H1 (cell line): ENCODE results near the gene CCL3. TPM values are rescaled to one million over a fixed set of nuclear protein-coding genes. Genes with fewer than 3 reads are reported as not detected.

Source experiments
- ASH2L ChIP-seq: fragments of 200-600, 300-600 bp; sonication (generic); IDR thresholded peaks from one replicate; pipeline ENCODE4 v1.7.1; 2017; ENCODE audit warnings: low read length
- BCL11A ChIP-seq, 2 experiments: IDR thresholded peaks; one replicate each; pipeline ENCODE4 v1.6.1; 2011; ENCODE audit warnings: low read depth in 2 of 2, low read length in 2 of 2, mild to moderate bottlenecking in 2 of 2
- GABPA ChIP-seq: IDR thresholded peaks from 2 replicates; pipeline ENCODE4 v1.6.1; 2011; ENCODE audit warnings: mild to moderate bottlenecking, low read length, moderate library complexity, borderline replicate concordance; ENCODE audit not compliant: insufficient read depth
- JUND ChIP-seq: IDR thresholded peaks from 2 replicates; pipeline ENCODE4 v1.6.1; 2011; ENCODE audit warnings: mild to moderate bottlenecking, improper control_type of control experiment, low read length
- KDM1A ChIP-seq: fragments of 200-600, 300-600 bp; sonication (generic); IDR thresholded peaks from 2 replicates; pipeline ENCODE4 v1.7.1; 2016; ENCODE audit warnings: mild to moderate bottlenecking, low read length, borderline replicate concordance
- POLR2A ChIP-seq, 2 experiments: IDR thresholded peaks; 1 replicate in 1 of 2; 2 replicates in 1 of 2; pipeline ENCODE4 v1.6.1; 2011; ENCODE audit warnings: low read depth in 2 of 2, low read length in 2 of 2, mild to moderate bottlenecking in 2 of 2; ENCODE audit errors: control extremely low read depth in 1 of 2
- RAD21 ChIP-seq, 2 experiments: IDR thresholded peaks in 1 of 2; conservative IDR thresholded peaks in 1 of 2; 2 replicates each; pipeline ENCODE4 v1.6.1; 2011; ENCODE audit warnings: low read depth in 2 of 2, low read length in 2 of 2, improper control_type of control experiment in 1 of 2, inconsistent platforms in 1 of 2, mild to moderate bottlenecking in 1 of 2, moderate library complexity in 1 of 2
- RBBP5 ChIP-seq: IDR thresholded peaks from 2 replicates; pipeline ENCODE4 v1.7.1; 2012; ENCODE audit warnings: low read depth, mild to moderate bottlenecking, inconsistent platforms, low read length, moderate library complexity, borderline replicate concordance
- RXRA ChIP-seq: IDR thresholded peaks from 2 replicates; pipeline ENCODE4 v1.6.1; 2011; ENCODE audit warnings: low read depth, mild to moderate bottlenecking, low read length, moderate library complexity; ENCODE audit not compliant: insufficient read depth
- SP2 ChIP-seq: IDR thresholded peaks from 2 replicates; pipeline ENCODE4 v1.6.1; 2012; ENCODE audit warnings: mild to moderate bottlenecking, low read length, inconsistent platforms
- YY1 ChIP-seq: IDR thresholded peaks from 2 replicates; pipeline ENCODE4 v1.6.1; 2011; ENCODE audit warnings: low read depth, mild to moderate bottlenecking, low read length
- polyA plus RNA-seq, 7 experiments: library from polyadenylated mRNA; depleted of rRNA in 3 of 7; stranded (reverse) in 5 of 7; unstranded in 2 of 7; fragments of >200 nt in 5 of 7; fragments of 200-250 nt in 2 of 7; gene quantifications; 1 replicate in 5 of 7; 2 replicates in 1 of 7; 4 replicates in 1 of 7; pipeline versions ENCODE4 v1.2.1 to v1.2.3, GENCODE V29; 2011 to 2013; ENCODE audit warnings: missing spikeins in 2 of 7, mixed read lengths in 2 of 7
- total RNA-seq: library from RNA; stranded (reverse); fragmentation: NEBNext Ultra II Directional; extraction: Animal tissue kit (Norgen Biotek cat#: 25700); gene quantifications from 2 replicates; pipeline ENCODE4 v1.2.1, GENCODE V29; 2021
- TF ChIP-seq, protein P1 (sequence below): fragments of 300-600 bp; sonication (generic); IDR thresholded peaks from 2 replicates; pipeline ENCODE4 v1.7.1; 2012; ENCODE audit warnings: low read length, moderate library complexity, mild to moderate bottlenecking, inconsistent platforms; ENCODE audit not compliant: insufficient replicate concordance

Gene CCL3
- total and polyA plus RNA-seq, 2 of the 8 experiments (the other 6 are each of a cell fraction or from before 2014, with no cell fraction given), result not detected

DNA sequence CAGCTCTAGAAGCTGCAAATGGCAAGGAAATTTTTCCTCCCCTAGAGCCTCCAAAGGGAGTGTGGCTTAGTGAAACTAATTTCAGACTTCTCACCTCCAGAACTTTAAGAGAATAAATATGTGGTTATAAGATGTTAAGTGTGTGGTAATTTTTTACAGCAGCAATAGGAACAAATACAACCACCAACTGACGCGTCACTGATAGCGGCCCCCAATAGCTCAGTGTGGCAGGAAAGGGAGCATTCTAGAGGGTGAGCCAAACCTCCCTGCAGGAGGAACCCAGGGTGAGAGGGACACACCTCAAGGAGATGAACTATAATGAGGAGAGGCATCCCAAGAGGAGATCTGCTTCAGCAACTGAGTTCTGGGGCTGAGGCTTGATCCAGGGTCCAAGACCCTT lies 17.7 kb upstream of the CCL3 start (continued):
- TF ChIP-seq, protein P1, sequence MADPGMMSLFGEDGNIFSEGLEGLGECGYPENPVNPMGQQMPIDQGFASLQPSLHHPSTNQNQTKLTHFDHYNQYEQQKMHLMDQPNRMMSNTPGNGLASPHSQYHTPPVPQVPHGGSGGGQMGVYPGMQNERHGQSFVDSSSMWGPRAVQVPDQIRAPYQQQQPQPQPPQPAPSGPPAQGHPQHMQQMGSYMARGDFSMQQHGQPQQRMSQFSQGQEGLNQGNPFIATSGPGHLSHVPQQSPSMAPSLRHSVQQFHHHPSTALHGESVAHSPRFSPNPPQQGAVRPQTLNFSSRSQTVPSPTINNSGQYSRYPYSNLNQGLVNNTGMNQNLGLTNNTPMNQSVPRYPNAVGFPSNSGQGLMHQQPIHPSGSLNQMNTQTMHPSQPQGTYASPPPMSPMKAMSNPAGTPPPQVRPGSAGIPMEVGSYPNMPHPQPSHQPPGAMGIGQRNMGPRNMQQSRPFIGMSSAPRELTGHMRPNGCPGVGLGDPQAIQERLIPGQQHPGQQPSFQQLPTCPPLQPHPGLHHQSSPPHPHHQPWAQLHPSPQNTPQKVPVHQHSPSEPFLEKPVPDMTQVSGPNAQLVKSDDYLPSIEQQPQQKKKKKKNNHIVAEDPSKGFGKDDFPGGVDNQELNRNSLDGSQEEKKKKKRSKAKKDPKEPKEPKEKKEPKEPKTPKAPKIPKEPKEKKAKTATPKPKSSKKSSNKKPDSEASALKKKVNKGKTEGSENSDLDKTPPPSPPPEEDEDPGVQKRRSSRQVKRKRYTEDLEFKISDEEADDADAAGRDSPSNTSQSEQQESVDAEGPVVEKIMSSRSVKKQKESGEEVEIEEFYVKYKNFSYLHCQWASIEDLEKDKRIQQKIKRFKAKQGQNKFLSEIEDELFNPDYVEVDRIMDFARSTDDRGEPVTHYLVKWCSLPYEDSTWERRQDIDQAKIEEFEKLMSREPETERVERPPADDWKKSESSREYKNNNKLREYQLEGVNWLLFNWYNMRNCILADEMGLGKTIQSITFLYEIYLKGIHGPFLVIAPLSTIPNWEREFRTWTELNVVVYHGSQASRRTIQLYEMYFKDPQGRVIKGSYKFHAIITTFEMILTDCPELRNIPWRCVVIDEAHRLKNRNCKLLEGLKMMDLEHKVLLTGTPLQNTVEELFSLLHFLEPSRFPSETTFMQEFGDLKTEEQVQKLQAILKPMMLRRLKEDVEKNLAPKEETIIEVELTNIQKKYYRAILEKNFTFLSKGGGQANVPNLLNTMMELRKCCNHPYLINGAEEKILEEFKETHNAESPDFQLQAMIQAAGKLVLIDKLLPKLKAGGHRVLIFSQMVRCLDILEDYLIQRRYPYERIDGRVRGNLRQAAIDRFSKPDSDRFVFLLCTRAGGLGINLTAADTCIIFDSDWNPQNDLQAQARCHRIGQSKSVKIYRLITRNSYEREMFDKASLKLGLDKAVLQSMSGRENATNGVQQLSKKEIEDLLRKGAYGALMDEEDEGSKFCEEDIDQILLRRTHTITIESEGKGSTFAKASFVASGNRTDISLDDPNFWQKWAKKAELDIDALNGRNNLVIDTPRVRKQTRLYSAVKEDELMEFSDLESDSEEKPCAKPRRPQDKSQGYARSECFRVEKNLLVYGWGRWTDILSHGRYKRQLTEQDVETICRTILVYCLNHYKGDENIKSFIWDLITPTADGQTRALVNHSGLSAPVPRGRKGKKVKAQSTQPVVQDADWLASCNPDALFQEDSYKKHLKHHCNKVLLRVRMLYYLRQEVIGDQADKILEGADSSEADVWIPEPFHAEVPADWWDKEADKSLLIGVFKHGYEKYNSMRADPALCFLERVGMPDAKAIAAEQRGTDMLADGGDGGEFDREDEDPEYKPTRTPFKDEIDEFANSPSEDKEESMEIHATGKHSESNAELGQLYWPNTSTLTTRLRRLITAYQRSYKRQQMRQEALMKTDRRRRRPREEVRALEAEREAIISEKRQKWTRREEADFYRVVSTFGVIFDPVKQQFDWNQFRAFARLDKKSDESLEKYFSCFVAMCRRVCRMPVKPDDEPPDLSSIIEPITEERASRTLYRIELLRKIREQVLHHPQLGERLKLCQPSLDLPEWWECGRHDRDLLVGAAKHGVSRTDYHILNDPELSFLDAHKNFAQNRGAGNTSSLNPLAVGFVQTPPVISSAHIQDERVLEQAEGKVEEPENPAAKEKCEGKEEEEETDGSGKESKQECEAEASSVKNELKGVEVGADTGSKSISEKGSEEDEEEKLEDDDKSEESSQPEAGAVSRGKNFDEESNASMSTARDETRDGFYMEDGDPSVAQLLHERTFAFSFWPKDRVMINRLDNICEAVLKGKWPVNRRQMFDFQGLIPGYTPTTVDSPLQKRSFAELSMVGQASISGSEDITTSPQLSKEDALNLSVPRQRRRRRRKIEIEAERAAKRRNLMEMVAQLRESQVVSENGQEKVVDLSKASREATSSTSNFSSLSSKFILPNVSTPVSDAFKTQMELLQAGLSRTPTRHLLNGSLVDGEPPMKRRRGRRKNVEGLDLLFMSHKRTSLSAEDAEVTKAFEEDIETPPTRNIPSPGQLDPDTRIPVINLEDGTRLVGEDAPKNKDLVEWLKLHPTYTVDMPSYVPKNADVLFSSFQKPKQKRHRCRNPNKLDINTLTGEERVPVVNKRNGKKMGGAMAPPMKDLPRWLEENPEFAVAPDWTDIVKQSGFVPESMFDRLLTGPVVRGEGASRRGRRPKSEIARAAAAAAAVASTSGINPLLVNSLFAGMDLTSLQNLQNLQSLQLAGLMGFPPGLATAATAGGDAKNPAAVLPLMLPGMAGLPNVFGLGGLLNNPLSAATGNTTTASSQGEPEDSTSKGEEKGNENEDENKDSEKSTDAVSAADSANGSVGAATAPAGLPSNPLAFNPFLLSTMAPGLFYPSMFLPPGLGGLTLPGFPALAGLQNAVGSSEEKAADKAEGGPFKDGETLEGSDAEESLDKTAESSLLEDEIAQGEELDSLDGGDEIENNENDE, result no peak
- TF ChIP-seq YY1, result no peak
- no peak for TF ChIP-seq RAD21 (IDR thresholded peaks at IDR 0.05 in 1 of 2, conservative IDR thresholded peaks at IDR 0.05 in 1 of 2; ENCODE audit: low read depth in 2 of 2, low read length in 2 of 2)
- TF ChIP-seq RXRA, result no peak
- no peak for TF ChIP-seq ASH2L
- no peak for TF ChIP-seq BCL11A (IDR thresholded peaks at IDR 0.05; ENCODE audit: low read depth in 2 of 2, low read length in 2 of 2)
- TF ChIP-seq RBBP5, result no peak
- TF ChIP-seq SP2, result no peak
- no peak for TF ChIP-seq POLR2A (IDR thresholded peaks at IDR 0.05; ENCODE audit: control extremely low read depth in 1 of 2, low read depth in 2 of 2, low read length in 2 of 2)
- TF ChIP-seq JUND, result no peak
- TF ChIP-seq GABPA, result no peak
- no peak for TF ChIP-seq KDM1A
